Activated CD8-positive, alpha-beta memory T cell treated with anti-CD3 and anti-CD28 coated beads for 36 hours (primary cell): ENCODE measurements around the gene ARID1A. TPM values are rescaled to one million over a fixed set of nuclear protein-coding genes. Genes with fewer than 3 reads are reported as not detected.
"Not testable (repeated sequence)": the region's sequence is repeated elsewhere in the genome, so short reads cannot be mapped to it uniquely, and the experiment has no call there.

Experiments used
- CTCF ChIA-PET: fragments of 350-600 bp; sonication (Branson Sonifier 250); formaldehyde crosslinking; loops from one replicate; lab custom pipeline; 2021; ENCODE audit warnings: antibody characterized with exemption; lab: Charles Lee
- POLR2A ChIA-PET: fragments of 350-600 bp; sonication (Branson Sonifier 250); formaldehyde crosslinking; loops from one replicate; lab custom pipeline; 2021; ENCODE audit warnings: antibody characterized with exemption; lab: Charles Lee
- total RNA-seq, 2 experiments: library from RNA; stranded (reverse); gene quantifications; one replicate each; pipeline ENCODE4 v1.2.3, GENCODE V29; 2021

The ARID1A gene
- total RNA-seq, result 10 to 100 TPM; 85.7 to 87.5 TPM

GRCh38 chr1:26695356-26696118 is at the start of gene ARID1A:
ARID1A (plus strand) TSS chr1:26696015; CDS start chr1:26696404, 389 bp downstream.
- POLR2A ChIA-PET, result interaction anchor here (2.1 to 3.5 kb wide), 2 partner anchors 49 to 93 kb away, joined by 14 to 39 read pairs; partner anchors contain the start of gene PIGV
- CTCF ChIA-PET, result interaction anchor here (2.7 to 4.9 kb wide), 2 partner anchors 27 to 92 kb away, joined by 9 to 37 read pairs; partner anchors contain the start of gene PIGV

GRCh38 chr1:26664802-26665201 is 31.0 kb upstream of the ARID1A start:
- ChIA-PET CTCF (no interaction called here), POLR2A (interaction anchor here (0.7 kb wide), 1 partner anchor 39 kb away, joined by 5 read pairs; no protein-coding TSS in a partner anchor)

- ChIA-PET CTCF (interaction anchor here (0.6 kb wide), 1 partner anchor 61 kb away, joined by 3 read pairs; no protein-coding TSS in a partner anchor), POLR2A (no interaction called here)
Observed at GRCh38 chr1:26666855-26667254, 29.0 kb upstream of the ARID1A start.

GRCh38 chr1:26668106-26668786 is 27.6 kb upstream of the ARID1A start:
- POLR2A ChIA-PET, result interaction anchor here (0.6 kb wide), 1 partner anchor 119 kb away, joined by 3 read pairs; no protein-coding TSS in a partner anchor
- CTCF ChIA-PET, result not testable (repeated sequence)

GRCh38 chr1:26677306-26678115 is 18.3 kb upstream of the ARID1A start:
- CTCF ChIA-PET, result interaction anchor here (0.6 to 1.6 kb wide), 10 partner anchors 12 to 514 kb away, joined by 3 to 7 read pairs (median 3); no protein-coding TSS in a partner anchor
- POLR2A ChIA-PET, result interaction anchor here (0.5 to 0.6 kb wide), 2 partner anchors 389 to 432 kb away, joined by 3 read pairs; no protein-coding TSS in a partner anchor

GRCh38 chr1:26684763-26685508 is 10.9 kb upstream of the ARID1A start:
- CTCF ChIA-PET, result no interaction called here
- POLR2A ChIA-PET, result no interaction called here

- POLR2A ChIA-PET, result interaction anchor here (0.6 kb wide), 2 partner anchors 11 to 244 kb away, joined by 3 to 7 read pairs; no protein-coding TSS in a partner anchor
- CTCF ChIA-PET, result interaction anchor here (0.6 kb wide), 1 partner anchor 28 kb away, joined by 3 read pairs; no protein-coding TSS in a partner anchor
Observed at GRCh38 chr1:26686795-26687194, 9.0 kb upstream of the ARID1A start.

- ChIA-PET POLR2A (interaction anchor here (1.0 kb wide), 1 partner anchor 11 kb away, joined by 3 read pairs; no protein-coding TSS in a partner anchor), CTCF (interaction anchor here (0.6 to 0.7 kb wide), 2 partner anchors 12 to 620 kb away, joined by 4 read pairs; no protein-coding TSS in a partner anchor)
Observed at GRCh38 chr1:26689504-26689903, 6.3 kb upstream of the ARID1A start.

GRCh38 chr1:26690157-26690556 is 5.7 kb upstream of the ARID1A start:
- POLR2A ChIA-PET, result no interaction called here
- CTCF ChIA-PET, result interaction anchor here (1.3 kb wide), 1 partner anchor 99 kb away, joined by 3 read pairs; no protein-coding TSS in a partner anchor

- CTCF ChIA-PET, result interaction anchor here (1.3 to 1.5 kb wide), 2 partner anchors 19 to 98 kb away, joined by 3 to 5 read pairs; no protein-coding TSS in a partner anchor
Observed at GRCh38 chr1:26690576-26691031, 5.2 kb upstream of the ARID1A start.

GRCh38 chr1:26692211-26692792 is 3.5 kb upstream of the ARID1A start:
- ChIA-PET CTCF (interaction anchor here (0.6 to 4.9 kb wide), 13 partner anchors 10 to 220 kb away, joined by 3 to 37 read pairs (median 4); partner anchors contain the start of genes HMGN2 and PIGV), POLR2A (interaction anchor here (0.5 to 3.9 kb wide), 6 partner anchors 9 to 97 kb away, joined by 3 to 35 read pairs (median 5); partner anchors contain the start of gene PIGV)

More at GRCh38 chr1:26690576-26691031, 5.2 kb upstream of the ARID1A start:
- POLR2A ChIA-PET, result interaction anchor here (0.7 kb wide), 1 partner anchor 534 kb away, joined by 3 read pairs; no protein-coding TSS in a partner anchor

GRCh38 chr1:26692793-26693490 is 2.9 kb upstream of the ARID1A start:
- POLR2A ChIA-PET, result interaction anchor here (0.7 to 3.9 kb wide), 6 partner anchors 11 to 197 kb away, joined by 3 to 35 read pairs (median 4); partner anchors contain the start of genes GPN2 and PIGV
- CTCF ChIA-PET, result interaction anchor here (0.6 to 4.9 kb wide), 11 partner anchors 9 to 203 kb away, joined by 3 to 37 read pairs (median 4); partner anchors contain the start of genes GPN2 and PIGV

GRCh38 chr1:26693599-26694572 is 1.9 kb upstream of the ARID1A start:
- CTCF ChIA-PET, result interaction anchor here (0.7 to 4.9 kb wide), 8 partner anchors 9 to 196 kb away, joined by 3 to 37 read pairs (median 4); partner anchors contain the start of genes GPN2 and PIGV
- POLR2A ChIA-PET, result interaction anchor here (0.5 to 3.9 kb wide), 7 partner anchors 15 to 461 kb away, joined by 3 to 35 read pairs (median 5); partner anchors contain the start of genes GPN2, PIGV and SLC9A1

- CTCF ChIA-PET, result interaction anchor here (4.9 kb wide), 1 partner anchor 93 kb away, joined by 37 read pairs; the partner anchor contains the start of gene PIGV
- POLR2A ChIA-PET, result interaction anchor here (0.5 to 3.9 kb wide), 3 partner anchors 49 to 460 kb away, joined by 5 to 35 read pairs (median 5); partner anchors contain the start of genes PIGV and SLC9A1
Observed at GRCh38 chr1:26694638-26695355, 1.0 kb upstream of the ARID1A start.
